MM.1S (cell line): ENCODE data around the gene AMZ1.

ENCODE experiments used
- DNase-seq: peaks from one replicate; pipeline ENCODE4 v3.0.0-alpha.2; 2015
- H2AFZ ChIP-seq: fragments of 300-600 bp; sonication (generic); 2 replicates; pipeline ENCODE4 v1.6.0; 2016; ENCODE audit warnings: antibody characterized with exemption, low read length
- H3F3A ChIP-seq: fragments of 300-600 bp; sonication (generic); 2 replicates; pipeline ENCODE4 v1.6.1; 2016; ENCODE audit warnings: mild to moderate bottlenecking, antibody characterized with exemption, low read length, moderate library complexity, mixed read lengths; ENCODE audit not compliant: insufficient read depth
- H3K27ac ChIP-seq: fragments of 300-600 bp; sonication (generic); 2 replicates; pipeline ENCODE4 v1.5.1; 2016; ENCODE audit warnings: mild to moderate bottlenecking, low read length
- H3K27me3 ChIP-seq: fragments of 300-600 bp; sonication (generic); replicated peaks from 2 replicates; pipeline ENCODE4 v1.6.0; 2016; ENCODE audit warnings: low read length; ENCODE audit not compliant: insufficient read depth
- H3K36me3 ChIP-seq: fragments of 300-600 bp; sonication (generic); replicated peaks from 2 replicates; pipeline ENCODE4 v1.6.1; 2016; ENCODE audit warnings: mild to moderate bottlenecking, low read length, mixed read lengths; ENCODE audit not compliant: insufficient read depth
- H3K4me1 ChIP-seq: fragments of 300-600 bp; sonication (generic); 2 replicates; pipeline ENCODE4 v1.6.1; 2016; ENCODE audit warnings: low read length, mixed read lengths
- H3K4me2 ChIP-seq: fragments of 300-600 bp; sonication (generic); 2 replicates; pipeline ENCODE4 v1.6.0; 2016; ENCODE audit warnings: low read depth, low read length
- H3K4me3 ChIP-seq: fragments of 300-600 bp; sonication (generic); 2 replicates; pipeline ENCODE4 v1.5.1; 2016; ENCODE audit warnings: low read length, mixed read lengths
- H3K79me2 ChIP-seq: fragments of 300-600 bp; sonication (generic); 2 replicates; pipeline ENCODE4 v1.6.1; 2016; ENCODE audit warnings: mixed run types, low read length, mixed read lengths
- H3K9ac ChIP-seq: fragments of 300-600 bp; sonication (generic); 2 replicates; pipeline ENCODE4 v1.6.1; 2016; ENCODE audit warnings: low read length, mixed read lengths
- H3K9me2 ChIP-seq: fragments of 300-600 bp; sonication (generic); replicated peaks from 2 replicates; pipeline ENCODE4 v1.6.1; 2016; ENCODE audit warnings: mild to moderate bottlenecking, low read length, mixed read lengths; ENCODE audit not compliant: insufficient read depth
- H3K9me3 ChIP-seq: fragments of 300-600 bp; sonication (generic); replicated peaks from 2 replicates; pipeline ENCODE4 v1.6.1; 2016; ENCODE audit warnings: mild to moderate bottlenecking, low read length, mixed read lengths; ENCODE audit not compliant: insufficient read depth
- H4K20me1 ChIP-seq: fragments of 300-600 bp; sonication (generic); 2 replicates; pipeline ENCODE4 v1.6.1; 2016; ENCODE audit warnings: mild to moderate bottlenecking, low read length, moderate library complexity, mixed read lengths; ENCODE audit not compliant: insufficient read depth
- CTCF ChIP-seq: fragments of 300-600 bp; sonication (generic); IDR thresholded peaks from 2 replicates; pipeline ENCODE4 v1.5.1; 2016; ENCODE audit warnings: antibody characterized with exemption, low read length, mixed read lengths
- EZH2 ChIP-seq: fragments of 300-600 bp; sonication (generic); optimal IDR thresholded peaks from 2 replicates; pipeline ENCODE3; 2017; ENCODE audit warnings: low read depth, mild to moderate bottlenecking, antibody characterized with exemption, low read length, mixed read lengths
- EZH2phosphoT487 ChIP-seq: fragments of 300-600 bp; sonication (generic); IDR thresholded peaks from 2 replicates; pipeline ENCODE4 v1.6.1; 2018; ENCODE audit warnings: antibody characterized with exemption, low read length

Gene AMZ1

DNA sequence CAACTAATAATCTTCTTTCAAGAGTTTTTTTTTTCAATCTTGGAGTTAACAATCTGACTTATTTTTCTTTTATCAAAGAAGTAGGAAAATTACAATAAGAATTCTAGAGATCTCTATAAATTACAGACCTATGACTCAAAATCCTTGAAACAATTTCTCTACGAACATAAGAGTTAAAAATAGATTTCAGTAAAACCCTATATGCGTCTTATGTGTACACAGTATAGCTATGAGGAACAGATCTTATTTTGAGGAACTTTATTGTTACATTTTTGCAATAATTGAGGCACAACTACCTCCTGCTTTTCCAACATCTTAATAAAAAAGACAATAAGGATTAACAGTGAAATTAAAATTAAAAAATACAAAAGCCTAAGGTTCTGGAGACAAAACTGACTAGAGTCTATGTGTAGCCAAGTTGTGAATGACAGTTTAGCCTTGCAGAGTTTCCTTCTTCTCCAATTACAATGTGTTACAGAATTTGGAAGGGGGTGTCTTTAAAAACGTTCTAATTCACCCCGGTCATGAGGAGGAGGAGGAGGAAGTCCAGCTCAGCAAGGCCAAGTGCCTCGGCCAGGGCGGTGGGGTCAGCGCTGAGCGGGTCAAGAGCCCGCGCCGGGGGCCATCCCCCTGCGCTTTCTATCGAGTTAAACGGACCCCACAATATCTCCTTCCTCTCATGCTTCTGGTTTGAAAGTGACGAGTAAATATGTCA, 40.5 kb downstream of the AMZ1 start:
- Histone ChIP-seq H3K9me3 (no peaks in the 10 kb centered on the region), H3K79me2 (no peaks in the 10 kb centered on the region), H3K4me3 (no peak overlapping the region), H2AFZ (no peak overlapping the region), H3F3A (no peaks in the 10 kb centered on the region), H3K27me3 (no peaks in the 10 kb centered on the region), H3K9ac (no peak overlapping the region), H3K4me2 (no peak overlapping the region), H4K20me1 (no peaks in the 10 kb centered on the region), H3K9me2 (no peaks in the 10 kb centered on the region), H3K4me1 (no peaks in the 10 kb centered on the region), H3K36me3 (no peaks in the 10 kb centered on the region), H3K27ac (no peak overlapping the region)
- no peak for TF ChIP-seq EZH2
- TF ChIP-seq EZH2phosphoT487: no peak
- TF ChIP-seq CTCF: no peak
- no peak for DNase-seq

GRCh38 chr7:2729031-2729892, 41.3 kb downstream of the AMZ1 start:
- no peak overlapping the region for H3K4me3 ChIP-seq
- H3K9ac ChIP-seq: no peak overlapping the region
- H3K9me2 ChIP-seq: no peaks in the 10 kb centered on the region
- TF ChIP-seq EZH2 (no peak), CTCF (no peak), EZH2phosphoT487 (no peak)
- H3K4me2 ChIP-seq: no peak overlapping the region
- H3F3A ChIP-seq: no peaks in the 10 kb centered on the region
- no peaks in the 10 kb centered on the region for H3K4me1 ChIP-seq
- no peaks in the 10 kb centered on the region for H3K27me3 ChIP-seq
- no peak overlapping the region for H3K27ac ChIP-seq
- DNase-seq: no peak
- H2AFZ ChIP-seq: no peak overlapping the region
- no peaks in the 10 kb centered on the region for H3K9me3 ChIP-seq
- no peaks in the 10 kb centered on the region for H3K79me2 ChIP-seq
- H3K36me3 ChIP-seq: no peaks in the 10 kb centered on the region
- H4K20me1 ChIP-seq: no peaks in the 10 kb centered on the region

GRCh38 chr7:2729893-2730716, 42.1 kb downstream of the AMZ1 start:
- Histone ChIP-seq H3K79me2 (no peaks in the 10 kb centered on the region), H3K27ac (no peak overlapping the region), H3K9ac (no peak overlapping the region), H3K9me3 (no peaks in the 10 kb centered on the region), H3K27me3 (no peaks in the 10 kb centered on the region), H3K4me1 (no peaks in the 10 kb centered on the region), H4K20me1 (no peaks in the 10 kb centered on the region), H3K4me2 (no peak overlapping the region), H3K9me2 (no peaks in the 10 kb centered on the region), H2AFZ (no peak overlapping the region), H3F3A (no peaks in the 10 kb centered on the region), H3K36me3 (no peaks in the 10 kb centered on the region), H3K4me3 (no peak overlapping the region)
- no peak for DNase-seq
- TF ChIP-seq EZH2 (no peak), CTCF (no peak), EZH2phosphoT487 (no peak)
